ENCODE data around the gene IAH1. TPM values are rescaled to one million over a fixed set of nuclear protein-coding genes. Genes with fewer than 3 reads are reported as not detected.

IAH1 gene
- total and polyA plus RNA-seq, 2 experiments from 2014 or later: 12.7 to 33.7 TPM

- Histone ChIP-seq H3F3A (replicated peaks; ENCODE audit: low read depth) (peaks cover 13% of the 10 kb centered on the region), H3K9me2 (ENCODE audit: insufficient read depth) (0 out of 2 replicates have a peak, but pooled peaks cover under 1% of the 10 kb centered on the region), H3K27ac (ENCODE audit: low read depth) (no peak overlapping the region), H3K4me2 (no peak overlapping the region), H2AFZ (no peak overlapping the region), H3K27me3 (ENCODE audit: insufficient read depth) (peaks cover 22% of the 10 kb centered on the region), H4K20me1 (replicated peaks; ENCODE audit: insufficient read depth) (peaks cover 4% of the 10 kb centered on the region), H3K79me2 (replicated peaks; ENCODE audit: insufficient read depth) (no peaks in the 10 kb centered on the region), H3K4me1 (ENCODE audit: insufficient read depth) (peaks cover 10% of the 10 kb centered on the region; the same call in 1 of the 2 replicates), H3K4me3 (no peak overlapping the region), H3K36me3 (ENCODE audit: insufficient read depth) (no peaks in the 10 kb centered on the region; the same call in 1 of the 2 replicates)
- no peak for DNase-seq (ENCODE audit: low spot score)
- Mint-ChIP-seq H3K27me3 (ENCODE audit: insufficient read depth, low read depth, poor library complexity) (peaks cover 12% of the 10 kb centered on the region), H3K4me1 (peaks cover 11% of the 10 kb centered on the region), H3K4me3 (no peak overlapping the region), H3K27ac (no peak overlapping the region), H3K36me3 (ENCODE audit: low read depth) (peaks cover 39% of the 10 kb centered on the region), H3K9me3 (no peaks in the 10 kb centered on the region)
- no peak for ATAC-seq
- TF ChIP-seq EZH2phosphoT487 (IDR thresholded peaks at IDR 0.05; ENCODE audit: unreplicated experiment): no peak
- no peak for TF ChIP-seq STAT1 (IDR thresholded peaks at IDR 0.05; ENCODE audit: unreplicated experiment)
- TF ChIP-seq JUNB (IDR thresholded peaks at IDR 0.05; ENCODE audit: unreplicated experiment): no peak
- TF ChIP-seq, protein P1, sequence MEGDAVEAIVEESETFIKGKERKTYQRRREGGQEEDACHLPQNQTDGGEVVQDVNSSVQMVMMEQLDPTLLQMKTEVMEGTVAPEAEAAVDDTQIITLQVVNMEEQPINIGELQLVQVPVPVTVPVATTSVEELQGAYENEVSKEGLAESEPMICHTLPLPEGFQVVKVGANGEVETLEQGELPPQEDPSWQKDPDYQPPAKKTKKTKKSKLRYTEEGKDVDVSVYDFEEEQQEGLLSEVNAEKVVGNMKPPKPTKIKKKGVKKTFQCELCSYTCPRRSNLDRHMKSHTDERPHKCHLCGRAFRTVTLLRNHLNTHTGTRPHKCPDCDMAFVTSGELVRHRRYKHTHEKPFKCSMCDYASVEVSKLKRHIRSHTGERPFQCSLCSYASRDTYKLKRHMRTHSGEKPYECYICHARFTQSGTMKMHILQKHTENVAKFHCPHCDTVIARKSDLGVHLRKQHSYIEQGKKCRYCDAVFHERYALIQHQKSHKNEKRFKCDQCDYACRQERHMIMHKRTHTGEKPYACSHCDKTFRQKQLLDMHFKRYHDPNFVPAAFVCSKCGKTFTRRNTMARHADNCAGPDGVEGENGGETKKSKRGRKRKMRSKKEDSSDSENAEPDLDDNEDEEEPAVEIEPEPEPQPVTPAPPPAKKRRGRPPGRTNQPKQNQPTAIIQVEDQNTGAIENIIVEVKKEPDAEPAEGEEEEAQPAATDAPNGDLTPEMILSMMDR (conservative IDR thresholded peaks at IDR 0.05; ENCODE audit: low read depth in 2 of 2): no peak
- TF ChIP-seq, protein P2, sequence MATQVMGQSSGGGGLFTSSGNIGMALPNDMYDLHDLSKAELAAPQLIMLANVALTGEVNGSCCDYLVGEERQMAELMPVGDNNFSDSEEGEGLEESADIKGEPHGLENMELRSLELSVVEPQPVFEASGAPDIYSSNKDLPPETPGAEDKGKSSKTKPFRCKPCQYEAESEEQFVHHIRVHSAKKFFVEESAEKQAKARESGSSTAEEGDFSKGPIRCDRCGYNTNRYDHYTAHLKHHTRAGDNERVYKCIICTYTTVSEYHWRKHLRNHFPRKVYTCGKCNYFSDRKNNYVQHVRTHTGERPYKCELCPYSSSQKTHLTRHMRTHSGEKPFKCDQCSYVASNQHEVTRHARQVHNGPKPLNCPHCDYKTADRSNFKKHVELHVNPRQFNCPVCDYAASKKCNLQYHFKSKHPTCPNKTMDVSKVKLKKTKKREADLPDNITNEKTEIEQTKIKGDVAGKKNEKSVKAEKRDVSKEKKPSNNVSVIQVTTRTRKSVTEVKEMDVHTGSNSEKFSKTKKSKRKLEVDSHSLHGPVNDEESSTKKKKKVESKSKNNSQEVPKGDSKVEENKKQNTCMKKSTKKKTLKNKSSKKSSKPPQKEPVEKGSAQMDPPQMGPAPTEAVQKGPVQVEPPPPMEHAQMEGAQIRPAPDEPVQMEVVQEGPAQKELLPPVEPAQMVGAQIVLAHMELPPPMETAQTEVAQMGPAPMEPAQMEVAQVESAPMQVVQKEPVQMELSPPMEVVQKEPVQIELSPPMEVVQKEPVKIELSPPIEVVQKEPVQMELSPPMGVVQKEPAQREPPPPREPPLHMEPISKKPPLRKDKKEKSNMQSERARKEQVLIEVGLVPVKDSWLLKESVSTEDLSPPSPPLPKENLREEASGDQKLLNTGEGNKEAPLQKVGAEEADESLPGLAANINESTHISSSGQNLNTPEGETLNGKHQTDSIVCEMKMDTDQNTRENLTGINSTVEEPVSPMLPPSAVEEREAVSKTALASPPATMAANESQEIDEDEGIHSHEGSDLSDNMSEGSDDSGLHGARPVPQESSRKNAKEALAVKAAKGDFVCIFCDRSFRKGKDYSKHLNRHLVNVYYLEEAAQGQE (IDR thresholded peaks at IDR 0.05; ENCODE audit: unreplicated experiment): no peak
- TF ChIP-seq ZNF331 (CRISPR knock-in tag; IDR thresholded peaks at IDR 0.05; ENCODE audit: low read depth): no peak
- no peak for TF ChIP-seq CREB1 (CRISPR knock-in tag; IDR thresholded peaks at IDR 0.05; ENCODE audit: low read depth)
- TF ChIP-seq POLR2AphosphoS5 (IDR thresholded peaks at IDR 0.05; ENCODE audit: low read depth): no peak
- TF ChIP-seq ZNF462 (CRISPR knock-in tag; IDR thresholded peaks at IDR 0.05): no peak
- no peak for TF ChIP-seq ZNF114 (CRISPR knock-in tag; IDR thresholded peaks at IDR 0.05)
- no peak for TF ChIP-seq NANOG (IDR thresholded peaks at IDR 0.05; ENCODE audit: borderline replicate concordance)
- no peak for TF ChIP-seq ETS1 (IDR thresholded peaks at IDR 0.05)
- TF ChIP-seq EZH2 (IDR thresholded peaks at IDR 0.05; ENCODE audit: low read depth, unreplicated experiment): no peak
Measured at GRCh38 chr2:9471206-9471605, 3.1 kb upstream of the IAH1 start.
